Subcutaneous abdominal adipose tissue (tissue), 5 donors: ENCODE data around the gene TUBB6.

Experiments used
- H3K27ac ChIP-seq: one replicate; pipeline ENCODE4 v1.7.0; 2013; ENCODE audit warnings: low read depth, mild to moderate bottlenecking, inconsistent platforms, low read length, moderate library complexity
- H3K27me3 ChIP-seq, 5 donors: one replicate each; pipeline ENCODE4 v1.7.0; 2013; ENCODE audit warnings: low read length in 5 of 5, inconsistent platforms in 1 of 5; ENCODE audit not compliant: control insufficient read depth in 5 of 5, insufficient read depth in 4 of 5
- H3K36me3 ChIP-seq, 5 donors: one replicate each; pipeline ENCODE4 v1.7.0; 2013; ENCODE audit warnings: low read length in 5 of 5; ENCODE audit not compliant: control insufficient read depth in 5 of 5, insufficient read depth in 5 of 5
- H3K4me1 ChIP-seq, 5 donors: one replicate each; pipeline ENCODE4 v1.7.0; 2013; ENCODE audit warnings: low read length in 5 of 5, mild to moderate bottlenecking in 3 of 5, moderate library complexity in 1 of 5; ENCODE audit not compliant: control insufficient read depth in 5 of 5, insufficient read depth in 5 of 5
- H3K4me3 ChIP-seq, 5 donors: one replicate each; pipeline ENCODE4 v1.7.0; 2013; ENCODE audit warnings: low read length in 5 of 5, low read depth in 1 of 5
- H3K9ac ChIP-seq, 5 donors: one replicate each; pipeline ENCODE4 v1.7.0; 2013; ENCODE audit warnings: low read length in 5 of 5, mild to moderate bottlenecking in 4 of 5, moderate library complexity in 3 of 5
- H3K9me3 ChIP-seq, 5 donors: one replicate each; pipeline ENCODE4 v1.7.0; 2013; ENCODE audit warnings: low read length in 5 of 5; ENCODE audit not compliant: control insufficient read depth in 5 of 5
- donor health status: healthy.
- donor health status: healthy.
- donor health status: healthy.
- donor health status: healthy.
- donor health status: healthy.

TUBB6 gene

DNA sequence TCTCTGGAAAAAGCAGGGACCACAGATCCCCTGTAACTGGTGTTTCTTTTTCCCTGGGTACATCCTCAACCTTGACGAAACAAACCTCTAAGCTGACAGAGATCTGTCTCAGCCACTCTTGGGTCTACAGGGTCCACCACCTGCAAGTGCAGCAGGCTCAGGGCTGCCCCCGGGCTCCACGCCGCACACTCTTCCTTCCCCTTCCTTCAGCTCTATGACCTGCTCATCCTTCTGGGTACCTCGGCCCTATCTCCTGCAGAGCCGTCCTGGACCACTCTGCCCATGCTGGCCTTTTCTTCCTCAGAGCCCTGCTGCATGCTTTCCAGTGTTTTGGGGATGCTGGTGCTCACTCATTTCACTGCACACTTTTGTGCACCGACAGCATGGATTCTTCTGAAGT, 27.5 kb downstream of the TUBB6 start:
- Histone ChIP-seq H3K36me3 (peaks cover 10 to 66% (median 48%) of the 10 kb centered on the region in 5 donors), H3K4me3 (no peak overlapping the region), H3K9ac (no peak overlapping the region), H3K27me3 (no peaks in the 10 kb centered on the region), H3K27ac (no peak overlapping the region), H3K4me1 (peaks cover 0 to 5% (median 0%) of the 10 kb centered on the region in 5 donors), H3K9me3 (no peaks in the 10 kb centered on the region)

DNA sequence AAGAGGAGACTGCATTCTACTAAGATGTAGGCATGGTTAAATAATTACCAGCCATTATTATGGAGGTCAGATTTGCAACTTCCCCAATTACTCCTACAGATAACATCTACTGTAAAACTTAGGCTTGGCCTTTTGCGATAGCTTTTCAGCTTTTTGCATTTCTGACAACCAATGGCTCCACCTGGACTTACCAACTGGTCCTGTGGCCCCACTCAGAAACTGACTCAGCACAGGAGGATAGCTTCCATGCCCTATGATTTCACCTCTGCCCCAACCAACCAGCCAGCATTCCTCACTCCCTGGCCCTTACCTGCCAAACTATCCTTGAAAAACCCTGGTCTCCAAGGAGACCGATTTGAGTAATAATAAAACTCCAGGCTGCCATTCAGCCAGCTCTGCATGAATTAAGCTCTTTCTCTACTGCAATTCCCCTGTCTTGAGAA, 28.2 kb downstream of the TUBB6 start:
- no peak overlapping the region for H3K4me3 ChIP-seq
- no peak overlapping the region for H3K9ac ChIP-seq
- no peak overlapping the region for H3K27ac ChIP-seq
- no peaks in the 10 kb centered on the region for H3K9me3 ChIP-seq
- no peaks in the 10 kb centered on the region for H3K27me3 ChIP-seq
- peaks cover 10 to 66% (median 47%) of the 10 kb centered on the region in 5 donors for H3K36me3 ChIP-seq
- H3K4me1 ChIP-seq: peaks cover 0 to 5% (median 0%) of the 10 kb centered on the region in 5 donors

DNA sequence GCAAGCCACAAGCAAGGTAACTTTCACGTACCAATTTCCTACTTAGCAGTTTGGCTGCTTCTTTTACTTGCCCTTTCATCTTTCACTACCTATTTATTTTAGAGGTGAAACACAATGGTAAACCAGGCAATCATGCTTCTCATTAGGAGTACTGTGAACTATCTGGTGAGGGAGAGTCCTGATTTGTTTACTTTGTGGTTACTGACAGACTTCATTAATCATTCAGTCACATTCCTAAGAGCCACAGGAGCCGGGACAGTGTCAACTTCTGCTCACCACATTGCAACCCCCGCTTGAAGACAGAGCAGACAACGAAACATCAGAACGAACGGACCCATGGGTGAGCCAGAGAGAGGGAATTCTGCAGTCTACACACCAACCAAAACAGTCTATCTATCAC, 28.8 kb downstream of the TUBB6 start:
- H3K4me3 ChIP-seq: no peak overlapping the region
- H3K27ac ChIP-seq: no peak overlapping the region
- peaks cover 0 to 5% (median 0%) of the 10 kb centered on the region in 5 donors for H3K4me1 ChIP-seq
- H3K9me3 ChIP-seq: no peaks in the 10 kb centered on the region
- H3K9ac ChIP-seq: no peak overlapping the region
- peaks cover 13 to 70% (median 52%) of the 10 kb centered on the region in 5 donors for H3K36me3 ChIP-seq
- H3K27me3 ChIP-seq: no peaks in the 10 kb centered on the region

DNA sequence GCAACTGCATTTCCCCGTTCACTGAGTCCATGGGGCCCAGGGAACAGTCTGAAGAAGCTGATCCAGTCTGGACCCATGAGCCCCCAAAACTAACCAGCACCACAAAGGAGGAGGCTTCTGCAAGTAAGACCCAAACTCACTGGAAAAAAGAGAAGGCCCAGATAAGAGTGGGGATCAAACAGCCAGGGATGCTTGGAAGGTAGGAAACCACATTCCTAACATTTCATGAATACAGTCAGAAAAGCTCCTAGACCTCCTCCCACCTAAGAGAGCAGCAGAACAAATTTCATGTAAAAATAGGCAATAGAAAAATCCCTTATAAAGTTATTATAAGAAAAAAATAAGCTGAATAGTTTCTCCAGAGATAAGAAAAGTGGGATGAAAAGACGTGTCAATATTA, 30.3 kb downstream of the TUBB6 start:
- Histone ChIP-seq H3K27me3 (no peaks in the 10 kb centered on the region), H3K9me3 (no peaks in the 10 kb centered on the region), H3K36me3 (peaks cover 19 to 85% (median 67%) of the 10 kb centered on the region in 5 donors), H3K4me1 (peaks cover 0 to 5% (median 0%) of the 10 kb centered on the region in 5 donors), H3K4me3 (no peak overlapping the region), H3K9ac (no peak overlapping the region), H3K27ac (no peak overlapping the region)

DNA sequence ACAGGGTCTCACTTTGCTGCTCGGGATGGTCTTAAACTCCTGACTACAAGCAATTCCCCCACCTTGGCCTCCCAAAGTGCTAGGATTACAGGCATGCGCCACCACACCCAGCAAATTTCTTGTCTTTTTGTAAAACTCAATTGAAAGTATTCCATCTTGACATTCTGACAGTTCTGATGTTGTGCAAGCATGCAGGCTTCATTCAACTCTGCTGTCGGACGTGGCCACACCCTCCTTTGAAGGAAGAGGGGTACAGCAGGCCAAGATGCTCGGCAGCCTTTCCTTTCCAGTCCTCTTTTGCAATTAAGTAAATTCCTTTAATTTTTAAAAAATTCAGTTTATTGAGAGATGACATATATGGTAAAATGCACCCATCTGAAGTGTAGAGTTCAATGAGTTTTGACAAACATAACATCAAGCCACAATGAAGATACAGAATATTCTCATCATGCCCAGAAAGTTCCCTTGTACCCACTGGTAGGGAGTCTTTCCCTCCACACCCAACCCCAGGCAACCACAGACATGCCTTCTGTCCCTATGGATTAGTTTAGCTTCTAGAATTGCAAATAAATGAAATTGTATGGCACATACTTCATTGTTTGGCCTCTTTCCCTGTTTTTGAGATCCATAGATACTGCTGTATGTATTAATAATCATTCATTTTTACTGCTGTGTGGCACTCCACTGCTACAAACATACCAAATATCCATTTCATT, 33.1 kb downstream of the TUBB6 start:
- Histone ChIP-seq H3K27ac (no peak overlapping the region), H3K4me1 (no peaks in the 10 kb centered on the region), H3K9me3 (no peaks in the 10 kb centered on the region), H3K4me3 (no peak overlapping the region), H3K27me3 (no peaks in the 10 kb centered on the region), H3K9ac (no peak overlapping the region), H3K36me3 (peaks cover 22 to 86% (median 69%) of the 10 kb centered on the region in 5 donors)

DNA sequence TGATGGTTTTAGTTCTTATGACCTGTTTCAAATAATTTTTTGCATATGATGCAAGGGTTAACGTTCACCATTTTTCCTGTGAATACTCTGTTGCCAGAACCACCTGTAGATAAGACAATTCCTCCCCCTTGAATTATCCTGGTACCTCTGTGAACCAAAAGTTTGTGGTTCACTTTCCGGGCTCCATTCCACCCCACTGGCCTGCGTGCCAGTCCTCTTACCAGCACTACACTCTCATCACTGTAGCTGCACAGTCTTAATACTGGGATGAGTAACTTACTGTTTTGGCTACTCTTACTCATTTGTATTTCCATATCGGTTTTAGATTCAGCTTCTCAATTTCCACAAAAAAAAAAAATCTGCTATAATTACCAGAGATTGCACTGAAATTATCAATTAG, 34.6 kb downstream of the TUBB6 start:
- Histone ChIP-seq H3K27ac (no peak overlapping the region), H3K9ac (no peak overlapping the region), H3K9me3 (no peaks in the 10 kb centered on the region), H3K27me3 (no peaks in the 10 kb centered on the region), H3K4me1 (no peaks in the 10 kb centered on the region), H3K36me3 (peaks cover 17 to 82% (median 66%) of the 10 kb centered on the region in 5 donors), H3K4me3 (no peak overlapping the region)

DNA sequence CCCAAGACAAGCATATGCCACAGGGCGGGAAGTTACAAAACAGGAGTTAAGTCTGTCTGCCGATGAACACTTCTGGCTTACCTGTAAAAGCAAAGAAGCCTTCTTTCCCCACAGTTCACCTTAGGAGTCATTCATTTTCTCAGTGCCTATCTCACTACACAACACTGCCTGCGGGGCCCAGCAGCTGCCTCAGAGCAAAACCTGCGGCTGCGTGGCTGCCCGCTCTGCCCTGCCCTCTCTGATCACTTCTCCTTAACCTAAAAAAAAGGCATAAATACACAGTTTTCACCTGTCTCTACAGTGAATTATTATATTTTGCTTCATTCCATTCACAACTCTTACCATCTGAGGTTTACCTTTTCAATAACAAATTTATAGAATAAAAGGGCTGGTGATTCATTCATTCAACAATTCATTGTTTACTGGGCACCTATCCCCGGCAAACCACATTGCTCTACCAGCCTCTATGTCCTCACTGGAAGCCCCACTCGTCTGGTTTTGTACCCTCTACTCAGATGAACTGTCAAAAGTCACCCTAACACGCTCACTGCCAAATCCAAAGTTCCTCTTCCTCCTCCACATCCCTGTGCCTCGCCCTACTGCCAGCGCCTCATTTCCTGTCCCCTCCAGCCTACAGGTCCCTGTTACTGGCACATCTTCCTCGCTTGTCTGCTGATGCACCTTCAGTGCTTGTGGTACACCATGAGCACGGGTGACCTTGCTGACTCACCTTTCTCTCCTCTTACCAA, 37.6 kb downstream of the TUBB6 start:
- H3K36me3 ChIP-seq: peaks cover 19 to 93% (median 81%) of the 10 kb centered on the region in 5 donors
- H3K4me3 ChIP-seq: no peak overlapping the region
- H3K27ac ChIP-seq: no peak overlapping the region
- H3K9me3 ChIP-seq: no peaks in the 10 kb centered on the region
- no peaks in the 10 kb centered on the region for H3K27me3 ChIP-seq
- H3K9ac ChIP-seq: no peak overlapping the region
- H3K4me1 ChIP-seq: no peaks in the 10 kb centered on the region

DNA sequence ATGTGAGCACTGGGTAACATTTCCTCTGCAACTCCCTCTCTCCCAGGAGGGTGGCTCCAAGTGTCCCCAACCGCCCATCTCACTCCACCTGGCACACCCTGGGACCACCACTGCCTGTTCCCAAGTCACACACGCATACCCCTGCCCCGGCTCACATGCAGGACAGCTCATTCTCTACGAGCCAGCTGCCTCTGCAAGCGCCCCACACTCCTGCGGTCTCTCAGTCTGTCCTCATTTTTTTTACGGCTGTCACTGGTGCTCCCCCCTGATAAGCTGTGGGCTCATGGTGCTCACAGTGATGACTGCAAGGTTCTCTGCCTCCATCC, 38.2 kb downstream of the TUBB6 start:
- Histone ChIP-seq H3K9me3 (no peaks in the 10 kb centered on the region), H3K36me3 (peaks cover 24 to 94% (median 81%) of the 10 kb centered on the region in 5 donors), H3K9ac (no peak overlapping the region), H3K4me1 (no peaks in the 10 kb centered on the region), H3K4me3 (no peak overlapping the region), H3K27me3 (no peaks in the 10 kb centered on the region), H3K27ac (no peak overlapping the region)

DNA sequence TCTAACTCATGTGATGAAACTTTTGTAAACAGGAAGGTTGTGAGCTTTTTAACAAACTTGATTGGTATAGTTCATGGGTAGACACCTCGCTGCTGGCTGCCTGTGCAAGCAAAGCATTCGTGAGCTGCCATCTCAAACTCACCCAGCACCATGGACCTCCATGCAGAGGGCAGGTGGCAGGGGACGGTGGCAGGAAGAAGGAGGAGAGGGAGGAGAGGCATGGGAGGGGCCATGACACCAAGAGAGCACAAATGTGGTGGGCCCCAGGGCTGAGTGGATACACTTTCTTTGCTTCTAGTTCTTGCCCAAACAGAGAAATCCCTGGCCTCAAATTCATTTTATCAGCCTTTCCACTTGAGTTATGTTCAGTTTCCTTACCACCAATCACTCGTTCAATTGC, 39.9 kb downstream of the TUBB6 start:
- Histone ChIP-seq H3K9me3 (no peaks in the 10 kb centered on the region), H3K27me3 (no peaks in the 10 kb centered on the region), H3K27ac (no peak overlapping the region), H3K4me3 (no peak overlapping the region), H3K9ac (no peak overlapping the region), H3K4me1 (no peaks in the 10 kb centered on the region), H3K36me3 (peaks cover 23 to 90% (median 77%) of the 10 kb centered on the region in 5 donors)

DNA sequence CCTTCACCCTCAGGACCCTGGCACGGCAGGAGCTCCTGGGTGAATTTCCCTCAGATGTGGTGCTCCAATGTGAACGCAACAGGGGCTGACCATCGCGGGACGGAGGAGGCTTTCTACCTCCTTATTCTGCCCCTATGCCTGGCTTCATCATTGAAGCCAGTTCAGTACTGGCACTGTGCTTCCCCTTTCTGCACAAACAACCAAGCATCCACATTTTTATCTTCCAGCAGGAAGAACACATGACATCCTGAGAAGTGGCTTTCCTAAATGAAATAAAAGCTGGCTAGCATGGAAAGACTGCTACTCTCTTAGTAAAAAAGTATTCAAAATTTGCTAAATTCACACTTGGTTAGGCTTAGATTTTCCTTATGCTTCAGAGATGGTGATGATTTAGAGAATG, 44.1 kb downstream of the TUBB6 start:
- H3K27ac ChIP-seq: no peak overlapping the region
- H3K27me3 ChIP-seq: no peaks in the 10 kb centered on the region
- no peaks in the 10 kb centered on the region for H3K9me3 ChIP-seq
- no peak overlapping the region for H3K4me3 ChIP-seq
- no peak overlapping the region for H3K9ac ChIP-seq
- H3K36me3 ChIP-seq: peaks cover 22 to 84% (median 70%) of the 10 kb centered on the region in 5 donors
- H3K4me1 ChIP-seq: no peaks in the 10 kb centered on the region
